EH (cell line): ENCODE results near the gene VEPH1.

Experiments used
- DNase-seq: peaks from one replicate; pipeline ENCODE4 v3.0.0-alpha.2; 2015; ENCODE audit warnings: low read depth

VEPH1 gene

DNA sequence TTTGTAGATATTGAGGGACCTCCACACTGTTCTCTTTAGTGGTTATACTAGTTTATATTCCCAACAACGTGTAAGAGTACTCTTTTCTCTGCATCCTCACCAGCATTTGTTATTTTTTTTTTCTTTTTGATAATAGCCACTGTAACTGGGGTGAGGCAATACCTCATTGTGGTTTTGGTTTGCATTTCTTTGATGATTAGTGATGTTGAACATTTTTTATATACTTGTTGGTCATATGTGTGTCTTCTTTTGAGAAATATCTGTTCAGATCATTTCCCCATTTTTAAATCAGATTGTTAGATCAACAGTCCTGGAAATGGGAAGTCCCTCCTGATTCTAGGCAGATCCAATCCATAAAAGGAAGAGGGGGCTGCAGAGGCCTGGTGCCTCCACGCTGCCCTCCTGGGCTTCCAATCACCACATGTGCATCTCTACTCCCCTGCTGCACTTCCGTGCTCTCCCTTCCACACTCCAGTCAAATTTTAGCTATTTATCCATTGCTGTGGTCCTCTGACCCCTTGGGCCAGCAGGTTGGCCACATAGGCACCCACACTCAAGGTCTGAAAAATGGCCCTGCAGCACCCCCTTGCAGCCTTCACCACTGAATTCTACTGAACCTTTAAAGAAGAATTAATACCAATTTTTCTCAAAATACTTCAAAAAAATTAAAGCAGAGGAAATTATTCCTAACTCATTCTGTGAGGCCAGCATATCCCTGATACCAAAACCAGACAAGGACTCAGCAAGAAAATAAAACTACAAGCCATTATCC lies 154.7 kb downstream of the VEPH1 start:
- DNase-seq, result peak; percentile 26

GRCh38 chr3:157347577-157348303 lies 155.5 kb downstream of the VEPH1 start:
- no peak for DNase-seq

DNA sequence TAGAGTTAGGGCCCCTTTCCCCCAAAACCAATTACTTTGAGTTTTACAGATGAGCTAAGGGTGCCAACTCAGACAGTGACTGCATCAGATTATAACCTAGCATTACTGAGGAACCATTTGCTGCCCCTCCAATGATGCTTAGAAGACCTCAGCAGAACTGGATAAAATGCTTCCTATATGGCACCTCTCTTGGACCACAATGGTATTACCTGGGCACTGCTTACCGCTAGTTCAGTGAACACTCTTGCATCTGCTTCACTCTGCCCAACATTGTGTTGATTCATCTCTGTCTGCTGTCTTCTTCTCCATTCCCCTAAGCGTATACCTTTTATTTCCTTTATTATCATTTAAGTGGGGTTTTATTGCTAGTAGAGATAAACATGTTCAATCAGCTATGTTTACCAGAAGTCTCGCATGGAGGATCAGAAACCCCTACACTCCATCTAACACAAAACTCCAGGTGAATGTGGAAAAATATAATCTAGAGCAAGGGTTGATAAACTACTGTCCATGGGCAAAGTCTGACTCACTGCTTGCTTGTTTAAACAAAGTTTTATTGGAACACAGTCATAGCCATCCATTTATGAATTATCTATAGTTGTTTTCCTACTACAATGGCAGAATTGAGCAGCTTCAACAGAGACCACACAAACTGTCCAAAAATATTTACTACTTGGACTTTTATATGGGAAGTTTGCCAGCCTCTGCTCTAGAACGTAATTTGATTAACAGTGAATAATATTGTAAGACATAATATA lies 166.8 kb downstream of the VEPH1 start:
- no peak for DNase-seq

GRCh38 chr3:157335233-157336076 lies 167.8 kb downstream of the VEPH1 start:
- DNase-seq, result peak; percentile 67

DNA sequence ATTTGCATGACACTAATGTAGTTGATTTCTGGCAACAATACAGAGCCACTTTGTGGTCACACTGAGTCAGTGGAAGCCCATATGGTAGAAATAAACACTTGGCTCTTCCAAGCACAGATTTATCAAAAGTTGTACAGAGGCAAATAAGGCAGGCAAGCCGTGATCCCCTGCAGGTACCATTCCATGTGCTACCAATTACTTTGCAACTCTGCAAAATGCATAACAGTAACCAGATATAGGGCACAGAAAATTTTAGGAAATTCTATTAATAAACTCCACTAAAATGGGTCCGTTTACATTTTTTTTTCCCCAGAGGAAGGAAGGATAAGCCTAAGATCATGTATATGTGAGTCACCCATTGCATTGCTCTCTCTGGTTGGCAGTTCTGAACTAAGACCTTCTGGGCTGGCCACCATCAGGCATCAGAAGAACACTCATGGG lies 169.6 kb downstream of the VEPH1 start:
- peak; percentile 86 for DNase-seq

DNA sequence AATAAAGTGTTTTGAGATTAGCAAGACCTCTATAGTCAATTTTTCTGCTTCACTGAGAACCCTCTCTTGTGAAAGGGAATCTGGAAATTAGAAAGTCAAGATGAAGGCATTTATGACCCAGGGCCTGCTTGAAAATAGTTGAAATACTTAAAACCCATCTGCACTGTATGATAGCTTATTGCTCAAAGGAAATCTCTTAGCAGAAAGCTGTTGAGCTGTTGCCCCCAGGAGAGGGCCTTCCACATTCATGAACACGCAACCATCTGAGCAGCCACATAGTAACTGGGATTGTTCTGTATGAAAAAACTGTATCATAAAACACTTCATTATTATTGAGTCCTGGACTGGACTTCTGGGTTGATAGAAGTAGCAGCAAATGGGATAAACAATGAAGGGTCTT lies 173.0 kb downstream of the VEPH1 start:
- peak; percentile 66 for DNase-seq

- peak; percentile 53 for DNase-seq
Observed at GRCh38 chr3:157329551-157329950, 173.7 kb downstream of the VEPH1 start.

- DNase-seq, result no peak
Observed at GRCh38 chr3:157327837-157328236, 175.4 kb downstream of the VEPH1 start.

DNA sequence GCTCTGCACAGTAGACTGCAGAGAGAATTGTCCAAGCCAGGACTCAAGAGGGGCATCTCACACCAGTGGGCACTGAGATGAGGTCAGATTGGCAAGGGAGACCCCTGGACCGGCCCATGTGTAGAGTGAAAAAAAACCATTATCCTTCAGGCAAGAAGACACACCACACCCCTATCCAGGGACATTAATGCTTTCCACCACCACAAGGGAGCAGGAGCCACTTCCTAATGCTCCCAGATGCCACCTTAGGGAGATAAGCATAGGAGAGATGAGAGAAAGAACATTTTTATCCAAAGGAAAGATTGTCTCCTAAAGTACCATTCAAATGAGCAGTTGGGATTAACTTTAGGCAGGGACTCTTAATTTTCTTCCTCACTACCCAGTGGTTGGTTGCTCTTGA lies 176.2 kb downstream of the VEPH1 start:
- no peak for DNase-seq

- DNase-seq, result peak; percentile 53
Observed at GRCh38 chr3:157324869-157325268, 178.3 kb downstream of the VEPH1 start.

GRCh38 chr3:157323360-157323759 lies 179.9 kb downstream of the VEPH1 start:
- DNase-seq, result no peak

DNA sequence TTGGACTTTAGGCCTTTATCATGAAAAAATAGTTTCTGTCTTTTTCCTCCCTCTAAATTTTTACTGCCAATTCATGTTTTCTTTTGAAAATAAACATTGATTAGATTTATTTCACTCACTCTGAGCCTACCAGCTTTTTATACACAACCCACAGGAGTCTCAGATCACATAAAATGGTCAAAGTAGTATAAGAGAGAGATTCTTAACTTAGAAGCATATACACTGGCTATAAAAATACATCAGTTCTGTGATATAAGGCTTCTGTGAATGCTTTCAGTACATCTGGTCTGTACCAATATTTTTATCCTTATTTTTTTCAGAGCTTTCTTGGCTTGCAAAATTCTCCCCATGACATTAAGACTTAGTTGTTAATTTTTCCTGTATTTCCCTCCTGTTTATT lies 183.5 kb downstream of the VEPH1 start:
- no peak for DNase-seq

DNA sequence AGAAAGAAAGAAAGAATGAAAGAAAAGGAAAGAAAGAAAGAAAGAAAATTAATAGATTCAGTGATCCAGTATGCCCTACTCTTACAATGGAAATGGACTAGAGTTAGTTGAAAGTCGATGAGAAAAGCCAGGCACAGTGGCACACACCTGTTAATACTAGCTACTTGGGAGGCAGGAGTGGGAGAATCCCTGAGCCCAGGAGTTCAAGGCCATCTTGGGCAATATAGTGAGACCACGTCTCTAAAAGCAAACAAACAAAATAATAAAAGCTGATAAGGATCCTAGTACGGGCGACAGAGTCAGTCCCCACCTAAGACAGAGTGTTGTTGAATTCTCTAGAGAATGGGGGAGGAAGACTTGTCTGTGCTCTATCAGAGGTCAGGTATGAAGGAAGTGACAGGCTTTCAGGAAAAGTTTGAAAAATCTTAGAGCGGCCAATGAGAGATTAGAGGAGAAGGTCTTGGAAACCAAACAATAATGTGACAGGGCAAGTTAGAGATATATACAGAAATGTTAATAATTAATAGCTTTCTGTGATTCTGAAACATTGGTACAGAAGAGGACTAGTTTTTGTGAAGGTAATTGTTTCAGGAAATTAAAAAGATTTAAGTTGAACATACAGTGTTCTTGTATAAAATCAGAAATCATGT lies 184.5 kb downstream of the VEPH1 start:
- no peak for DNase-seq

- peak; percentile 25 for DNase-seq
Observed at GRCh38 chr3:157317895-157318294, 185.3 kb downstream of the VEPH1 start.

DNA sequence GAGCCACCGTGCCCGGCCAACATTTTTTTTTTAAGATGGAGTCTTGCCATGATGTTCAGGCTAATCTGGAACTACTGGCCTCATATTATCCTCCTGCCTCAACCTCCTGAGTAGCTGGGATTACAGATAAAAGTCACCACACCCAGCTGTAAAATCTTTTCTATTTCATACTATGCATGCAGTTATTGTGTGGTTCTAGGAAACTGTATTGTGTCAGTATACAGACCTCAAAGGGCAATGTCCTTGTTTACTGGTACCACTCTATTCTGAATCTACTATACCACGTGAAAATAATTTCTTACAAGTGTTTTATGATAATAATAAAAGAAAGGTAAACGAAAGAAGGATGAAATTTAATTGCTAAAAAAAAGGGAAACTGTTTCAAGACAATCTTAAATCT lies 190.0 kb downstream of the VEPH1 start:
- DNase-seq, result no peak

DNA sequence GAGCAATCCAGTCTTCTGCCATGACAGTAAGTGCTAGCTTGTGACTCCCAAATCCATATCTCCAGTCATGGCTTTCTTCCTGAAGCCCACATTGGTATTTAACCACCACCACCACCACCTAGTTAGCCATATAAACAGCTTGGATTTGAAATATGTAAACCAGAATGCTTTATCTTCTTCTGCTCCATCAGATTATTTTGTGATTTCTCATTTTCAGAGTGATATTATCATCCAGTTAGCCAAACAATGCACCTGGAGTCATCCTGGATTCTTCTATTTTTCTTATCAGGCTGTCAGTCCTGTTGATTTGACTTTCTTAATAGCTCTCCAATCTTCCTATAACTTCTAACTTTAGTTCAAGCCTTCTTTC lies 190.9 kb downstream of the VEPH1 start:
- peak; percentile 22 for DNase-seq

DNA sequence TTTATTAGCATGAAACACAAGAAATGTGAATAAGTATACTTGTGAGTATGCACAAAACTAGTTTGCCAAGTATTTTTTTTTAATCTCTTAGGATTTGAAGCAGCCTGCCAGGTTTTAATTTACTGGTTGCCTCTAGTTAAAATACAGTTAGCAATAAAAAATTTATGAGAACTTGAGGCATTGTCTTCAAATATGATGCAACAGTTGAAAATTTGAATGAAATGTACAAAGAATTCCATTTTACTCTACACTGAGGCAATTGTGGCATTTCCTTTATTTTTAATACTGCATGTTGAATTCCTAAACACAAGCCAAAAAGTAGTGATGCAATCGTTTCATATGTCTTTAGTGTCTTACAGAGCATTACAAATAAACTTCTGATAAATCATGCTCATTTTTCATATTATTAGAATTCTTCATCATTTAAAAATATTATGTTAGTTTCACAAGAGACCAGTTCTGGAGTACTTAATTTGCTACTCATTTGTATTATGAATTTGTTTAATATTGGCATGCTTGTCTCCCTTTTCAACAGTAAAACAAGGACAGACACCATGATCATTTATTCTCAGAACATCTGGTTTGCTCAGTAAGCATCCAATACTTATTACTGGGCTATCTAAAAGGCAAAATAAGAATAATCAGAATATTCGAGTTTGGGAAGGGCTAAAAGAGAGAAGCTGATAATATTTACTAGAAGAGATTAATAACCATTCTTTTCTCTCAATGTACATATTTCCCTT lies 191.4 kb downstream of the VEPH1 start:
- peak; percentile 95 for DNase-seq

GRCh38 chr3:157310329-157311052 lies 192.7 kb downstream of the VEPH1 start:
- DNase-seq, result no peak

- DNase-seq, result no peak
Observed at GRCh38 chr3:157306502-157306901, 196.7 kb downstream of the VEPH1 start.

- peak; percentile 17 for DNase-seq
Observed at GRCh38 chr3:157305392-157305791, 197.8 kb downstream of the VEPH1 start.
